Stomach smooth muscle (tissue), 2 donors: ENCODE results near the gene OR8H1.

Experiments used
- H3K27ac ChIP-seq: one replicate; pipeline ENCODE4 v1.7.0; 2013; ENCODE audit warnings: mild to moderate bottlenecking, low read length, inconsistent platforms
- H3K27me3 ChIP-seq, 2 donors: one replicate each; pipeline ENCODE4 v1.7.0; 2013; ENCODE audit warnings: low read length in 2 of 2; ENCODE audit not compliant: insufficient read depth in 2 of 2, control insufficient read depth in 1 of 2
- H3K36me3 ChIP-seq, 2 donors: one replicate each; pipeline ENCODE4 v1.7.0; 2013; ENCODE audit warnings: low read length in 2 of 2; ENCODE audit not compliant: control insufficient read depth in 2 of 2, insufficient read depth in 2 of 2
- H3K4me1 ChIP-seq: one replicate; pipeline ENCODE4 v1.7.0; 2013; ENCODE audit warnings: low read length; ENCODE audit not compliant: control insufficient read depth, insufficient read depth
- H3K4me3 ChIP-seq, 2 donors: one replicate each; pipeline ENCODE4 v1.7.0; 2013; ENCODE audit warnings: low read length in 2 of 2
- H3K9ac ChIP-seq, 2 donors: one replicate each; pipeline ENCODE4 v1.7.0; 2013; ENCODE audit warnings: low read length in 2 of 2, mild to moderate bottlenecking in 1 of 2
- H3K9me3 ChIP-seq, 2 donors: one replicate each; pipeline ENCODE4 v1.7.0; 2013; ENCODE audit warnings: low read length in 2 of 2; ENCODE audit not compliant: control insufficient read depth in 2 of 2
- donor health status: healthy.
- donor health status: Pancreatic carcinoma.

The OR8H1 gene

GRCh38 chr11:56292154-56292553 lies at the start of gene OR8H1:
Gene OR8H1, minus strand, starts transcription at chr11:56292254. Its CDS starts 1,192 bp downstream, at chr11:56291062.
- H3K36me3 ChIP-seq, result no peaks in the 10 kb centered on the region
- H3K4me1 ChIP-seq, result no peaks in the 10 kb centered on the region
- no peak within 1 kb of the TSS for H3K4me3 ChIP-seq
- no peak within 1 kb of the TSS for H3K9ac ChIP-seq
- no peaks in the 10 kb centered on the region for H3K9me3 ChIP-seq
- no peak within 1 kb of the TSS for H3K27ac ChIP-seq
- no peaks in the 10 kb centered on the region for H3K27me3 ChIP-seq

- Histone ChIP-seq H3K36me3 (no peaks in the 10 kb centered on the region), H3K27ac (no peak overlapping the region), H3K9ac (no peak overlapping the region)
These were observed 48.2 kb upstream of the OR8H1 start for GRCh38 chr11:56340289-56340688.

GRCh38 chr11:56333156-56333555 lies 41.1 kb upstream of the OR8H1 start:
- H3K4me3 ChIP-seq, result no peak overlapping the region
- no peaks in the 10 kb centered on the region for H3K27me3 ChIP-seq
- H3K27ac ChIP-seq, result no peak overlapping the region
- no peak overlapping the region for H3K9ac ChIP-seq
- H3K4me1 ChIP-seq, result no peaks in the 10 kb centered on the region
- H3K36me3 ChIP-seq, result no peaks in the 10 kb centered on the region
- H3K9me3 ChIP-seq, result no peaks in the 10 kb centered on the region

More at GRCh38 chr11:56340289-56340688, 48.2 kb upstream of the OR8H1 start:
- H3K9me3 ChIP-seq, result no peaks in the 10 kb centered on the region
- no peak overlapping the region for H3K4me3 ChIP-seq
- H3K4me1 ChIP-seq, result no peaks in the 10 kb centered on the region
- no peaks in the 10 kb centered on the region for H3K27me3 ChIP-seq

- Histone ChIP-seq H3K36me3 (no peaks in the 10 kb centered on the region), H3K9me3 (no peaks in the 10 kb centered on the region), H3K4me3 (no peak overlapping the region), H3K27me3 (no peaks in the 10 kb centered on the region), H3K9ac (no peak overlapping the region), H3K4me1 (no peaks in the 10 kb centered on the region), H3K27ac (no peak overlapping the region)
These were observed 39.9 kb upstream of the OR8H1 start for GRCh38 chr11:56331861-56332491.

- Histone ChIP-seq H3K36me3 (no peaks in the 10 kb centered on the region), H3K9ac (no peak within 1 kb of the TSS), H3K4me3 (no peak within 1 kb of the TSS), H3K4me1 (no peaks in the 10 kb centered on the region), H3K9me3 (no peaks in the 10 kb centered on the region), H3K27ac (no peak within 1 kb of the TSS), H3K27me3 (no peaks in the 10 kb centered on the region)
These were observed 22.8 kb upstream of the OR8H1 start, which contains the start of gene OR8K3 for GRCh38 chr11:56314844-56315243. Gene OR8K3, plus strand, starts transcription at chr11:56315144. Its CDS starts 3,163 bp downstream, at chr11:56318307.

GRCh38 chr11:56307836-56308235 lies 15.8 kb upstream of the OR8H1 start:
- Histone ChIP-seq H3K4me1 (no peaks in the 10 kb centered on the region), H3K9me3 (peaks cover 0 to 5% of the 10 kb centered on the region in 2 donors), H3K27me3 (no peaks in the 10 kb centered on the region), H3K4me3 (no peak overlapping the region), H3K36me3 (no peaks in the 10 kb centered on the region), H3K9ac (no peak overlapping the region), H3K27ac (no peak overlapping the region)

GRCh38 chr11:56296898-56297297 lies 4.8 kb upstream of the OR8H1 start:
- no peaks in the 10 kb centered on the region for H3K4me1 ChIP-seq
- H3K4me3 ChIP-seq, result no peak overlapping the region
- H3K27ac ChIP-seq, result no peak overlapping the region
- no peaks in the 10 kb centered on the region for H3K27me3 ChIP-seq
- no peaks in the 10 kb centered on the region for H3K36me3 ChIP-seq
- no peaks in the 10 kb centered on the region for H3K9me3 ChIP-seq
- no peak overlapping the region for H3K9ac ChIP-seq

- Histone ChIP-seq H3K4me3 (no peak within 1 kb of the TSS), H3K9ac (no peak within 1 kb of the TSS), H3K9me3 (no peaks in the 10 kb centered on the region), H3K27me3 (no peaks in the 10 kb centered on the region), H3K36me3 (no peaks in the 10 kb centered on the region), H3K4me1 (no peaks in the 10 kb centered on the region), H3K27ac (no peak within 1 kb of the TSS)
These were observed 18.2 kb downstream of the OR8H1 start, which contains the start of gene OR5T1 for GRCh38 chr11:56273854-56274253. Gene OR5T1, plus strand, starts transcription at chr11:56274154. Its CDS starts 1,485 bp downstream, at chr11:56275639.

- Histone ChIP-seq H3K9me3 (no peaks in the 10 kb centered on the region), H3K36me3 (no peaks in the 10 kb centered on the region), H3K4me1 (no peaks in the 10 kb centered on the region), H3K27me3 (no peaks in the 10 kb centered on the region), H3K4me3 (no peak overlapping the region), H3K27ac (no peak overlapping the region), H3K9ac (no peak overlapping the region)
These were observed 21.0 kb downstream of the OR8H1 start for GRCh38 chr11:56271092-56271491.

GRCh38 chr11:56251954-56252353 lies 40.1 kb downstream of the OR8H1 start, which contains the start of gene OR5T3:
Gene OR5T3, plus strand, starts transcription at chr11:56252254. Its CDS starts 0 bp downstream, at chr11:56252254.
- H3K4me1 ChIP-seq, result no peaks in the 10 kb centered on the region
- H3K9ac ChIP-seq, result no peak within 1 kb of the TSS
- no peaks in the 10 kb centered on the region for H3K36me3 ChIP-seq
- no peaks in the 10 kb centered on the region for H3K9me3 ChIP-seq
- no peak within 1 kb of the TSS for H3K27ac ChIP-seq
- no peaks in the 10 kb centered on the region for H3K27me3 ChIP-seq
- no peak within 1 kb of the TSS for H3K4me3 ChIP-seq
